HCT116 (cell line): ENCODE data around the gene CCM2. TPM values are rescaled to one million over a fixed set of nuclear protein-coding genes. Genes with fewer than 3 reads are reported as not detected.
A peak's percentile ranks its signal among the peaks of the same experiment; 100 is the strongest.

ENCODE experiments used
- ATAC-seq: fragments of 200-7000 bp; cut with Tn5 transposase; 2 replicates; pipeline ENCODE4 v1.9.1; 2020; ENCODE audit warnings: mild to moderate bottlenecking, moderate library complexity
- BruUV-seq: library from RNA; stranded (reverse); fragments of 400-500 nt; replicated peaks from 2 replicates; lab custom pipeline; 2021; lab: Mats Ljungman, UMichigan
- CTCF ChIA-PET: fragments of 300-600 bp; sonication (Branson Sonifier 250); formaldehyde crosslinking; loops from one replicate; lab custom pipeline; 2021; ENCODE audit warnings: antibody characterized with exemption; lab: Charles Lee
- POLR2A ChIA-PET: fragments of 300-600, 350-600 bp; sonication (Branson Sonifier 250); formaldehyde crosslinking; loops from one replicate; lab custom pipeline; 2021; ENCODE audit warnings: antibody characterized with exemption; lab: Charles Lee
- RAD21 ChIA-PET, 2 experiments: fragments of 300-600 bp; sonication (Branson Sonifier 250); formaldehyde crosslinking; loops; one replicate each; lab custom pipeline; 2023; ENCODE audit warnings: low total read pairs in 2 of 2; ENCODE audit not compliant: uncharacterized antibody in 2 of 2, unreplicated experiment in 2 of 2, low non-redundant PET in 1 of 2; lab: Charles Lee
- DNase-seq: peaks from one replicate; pipeline ENCODE4 v3.0.0-alpha.2; 2010; ENCODE audit warnings: low read depth, low spot score
- H2AFZ ChIP-seq: fragments of 200-600 bp; shearing (Covaris generic), sonication (generic); 2 replicates; pipeline ENCODE4 v1.6.1; 2017; ENCODE audit warnings: low read depth, mixed run types, mixed read lengths, antibody characterized with exemption, low read length; ENCODE audit not compliant: poor library complexity, severe bottlenecking
- H3K27ac ChIP-seq: 2 replicates; pipeline ENCODE4 v1.5.1; 2012; ENCODE audit warnings: low read depth, low read length
- H3K27me3 ChIP-seq: fragments of 200-600 bp; sonication (generic); 2 replicates; pipeline ENCODE4 v1.6.1; 2016; ENCODE audit warnings: mixed run types, low read length, mixed read lengths; ENCODE audit not compliant: insufficient read depth
- H3K36me3 ChIP-seq, 2 experiments: fragments of 200-500 bp in 1 of 2; fragments of 200-600 bp in 1 of 2; sonication (Bioruptor generic) in 1 of 2; sonication (generic) in 1 of 2; 2 replicates each; pipeline versions ENCODE4 v1.5.1 to v1.6.1; 2014 to 2016; ENCODE audit warnings: low read length in 2 of 2, inconsistent platforms in 1 of 2, mixed read lengths in 1 of 2, mixed run types in 1 of 2; ENCODE audit not compliant: insufficient read depth in 2 of 2, control insufficient read depth in 1 of 2
- H3K4me1 ChIP-seq, 2 experiments: fragments of 200-600 bp in 1 of 2; sonication (generic) in 1 of 2; 2 replicates each; pipeline versions ENCODE4 v1.5.1 to v1.6.1; 2012 to 2017; ENCODE audit warnings: low read length in 2 of 2, inconsistent platforms in 1 of 2, mild to moderate bottlenecking in 1 of 2, mixed read lengths in 1 of 2, mixed run types in 1 of 2, moderate library complexity in 1 of 2; ENCODE audit not compliant: insufficient read depth in 2 of 2, control insufficient read depth in 1 of 2
- H3K4me2 ChIP-seq: fragments of 200-600 bp; sonication (generic); 2 replicates; pipeline ENCODE4 v1.6.1; 2017; ENCODE audit warnings: mixed run types, low read length, mixed read lengths
- H3K4me3 ChIP-seq, 2 experiments: fragments of 200-600 bp in 1 of 2; sonication (generic) in 1 of 2; replicated peaks in 1 of 2; 2 replicates each; pipeline ENCODE4 v1.5.1; 2011 to 2016; ENCODE audit warnings: low read length in 2 of 2, control low read depth in 1 of 2, low read depth in 1 of 2, mild to moderate bottlenecking in 1 of 2, mixed read lengths in 1 of 2, mixed run types in 1 of 2
- H3K79me2 ChIP-seq: fragments of 200-600 bp; sonication (generic); 2 replicates; pipeline ENCODE4 v1.6.1; 2017; ENCODE audit warnings: mild to moderate bottlenecking, mixed run types, low read length, moderate library complexity, mixed read lengths; ENCODE audit not compliant: insufficient read depth
- H3K9ac ChIP-seq: fragments of 200-600 bp; sonication (generic); 2 replicates; pipeline ENCODE4 v1.6.1; 2016; ENCODE audit warnings: low read length, mixed read lengths
- H3K9me2 ChIP-seq: fragments of 200-600 bp; sonication (generic), shearing (Covaris generic); 2 replicates; pipeline ENCODE4 v1.6.1; 2017; ENCODE audit warnings: mixed run types, mild to moderate bottlenecking, moderate library complexity; ENCODE audit not compliant: insufficient read depth
- H3K9me3 ChIP-seq, 2 experiments: fragments of 200-500 bp in 1 of 2; fragments of 200-600 bp in 1 of 2; sonication (Bioruptor generic) in 1 of 2; sonication (generic) in 1 of 2; 2 replicates each; pipeline ENCODE4 v1.6.1; 2014 to 2017; ENCODE audit warnings: low read length in 2 of 2, mixed read lengths in 2 of 2, inconsistent platforms in 1 of 2, low read depth in 1 of 2, mild to moderate bottlenecking in 1 of 2, mixed run types in 1 of 2, moderate library complexity in 1 of 2; ENCODE audit not compliant: control insufficient read depth in 1 of 2, insufficient read depth in 1 of 2
- H4K20me1 ChIP-seq: fragments of 200-600 bp; sonication (generic), shearing (Covaris generic); 2 replicates; pipeline ENCODE4 v1.6.1; 2017; ENCODE audit warnings: mixed run types, mild to moderate bottlenecking, moderate library complexity; ENCODE audit not compliant: insufficient read depth
- CBX3 ChIP-seq: IDR thresholded peaks from 2 replicates; pipeline ENCODE4 v1.6.1; 2012; ENCODE audit warnings: low read depth
- FOSL1 ChIP-seq: IDR thresholded peaks from 2 replicates; pipeline ENCODE4 v1.6.1; 2012; ENCODE audit warnings: low read depth
- POLR2AphosphoS5 ChIP-seq: IDR thresholded peaks from 2 replicates; pipeline ENCODE4 v1.6.1; 2011; ENCODE audit warnings: mild to moderate bottlenecking, low read depth, low read length, moderate library complexity
- SP1 ChIP-seq: IDR thresholded peaks from 2 replicates; pipeline ENCODE4 v1.6.1; 2012; ENCODE audit warnings: low read depth
- YY1 ChIP-seq: IDR thresholded peaks from 2 replicates; pipeline ENCODE4 v1.6.1; 2011; ENCODE audit warnings: low read length, low read depth, moderate library complexity, mild to moderate bottlenecking; ENCODE audit not compliant: insufficient replicate concordance; ENCODE audit errors: extremely low read depth
- ZFX ChIP-seq: fragments of 450-650 bp; IDR thresholded peaks from 2 replicates; pipeline ENCODE4 v1.6.1; 2017
- intact Hi-C: fragments of 100-400 bp; cut with micrococcal nuclease; formaldehyde crosslinking; loops from 2 replicates; pipeline ENCODE4 v1.10.0; 2022
- total RNA-seq: library from RNA; stranded (reverse); gene quantifications from one replicate; pipeline ENCODE4 v1.2.1, GENCODE V29; 2021; ENCODE audit not compliant: unreplicated experiment
- TF ChIP-seq, protein P1 (sequence below): IDR thresholded peaks from 2 replicates; pipeline ENCODE4 v1.6.1; 2011; ENCODE audit warnings: mild to moderate bottlenecking, low read length, moderate library complexity; ENCODE audit not compliant: insufficient replicate concordance; ENCODE audit errors: extremely low read depth

The CCM2 gene
- total RNA-seq, 1 experiment from 2014 or later = 34.4 TPM

DNA sequence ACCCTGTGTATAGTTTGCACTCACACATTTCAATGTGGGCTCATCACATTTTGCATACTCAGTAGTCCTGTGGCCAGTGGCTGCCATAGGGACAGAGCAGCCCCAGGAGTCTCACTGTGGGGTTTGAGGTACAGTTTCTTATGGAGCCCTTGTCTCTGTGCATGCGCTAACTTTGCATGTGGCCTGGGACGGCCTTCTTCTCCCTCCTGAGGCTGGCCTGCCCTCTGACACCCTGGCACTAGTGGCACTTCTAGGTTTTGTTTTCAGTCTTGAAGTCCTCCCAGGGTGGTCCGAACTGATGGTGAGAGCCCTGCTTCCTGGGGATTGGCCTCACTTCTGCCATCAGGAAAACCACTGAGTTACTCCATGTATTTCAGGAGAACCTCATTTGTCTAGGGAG is 67.6 kb downstream of the CCM2 start:
- Histone ChIP-seq H2AFZ (no peak overlapping the region), H3K4me2 (no peak overlapping the region), H3K9me2 (no peaks in the 10 kb centered on the region), H3K4me1 (peaks cover 12 to 20% of the 10 kb centered on the region in 2 experiments), H3K27ac (no peak overlapping the region), H3K4me3 (no peak overlapping the region), H4K20me1 (no peaks in the 10 kb centered on the region), H3K36me3 (no peaks in the 10 kb centered on the region; a peak in 1 of 4 replicates), H3K9me3 (no peaks in the 10 kb centered on the region), H3K79me2 (peaks cover 4% of the 10 kb centered on the region; the same call in 1 of the 2 replicates), H3K9ac (no peak overlapping the region)
- RAD21 ChIA-PET = no interaction called here
- intact Hi-C loops = no loop called here
- TF ChIP-seq, protein P1, sequence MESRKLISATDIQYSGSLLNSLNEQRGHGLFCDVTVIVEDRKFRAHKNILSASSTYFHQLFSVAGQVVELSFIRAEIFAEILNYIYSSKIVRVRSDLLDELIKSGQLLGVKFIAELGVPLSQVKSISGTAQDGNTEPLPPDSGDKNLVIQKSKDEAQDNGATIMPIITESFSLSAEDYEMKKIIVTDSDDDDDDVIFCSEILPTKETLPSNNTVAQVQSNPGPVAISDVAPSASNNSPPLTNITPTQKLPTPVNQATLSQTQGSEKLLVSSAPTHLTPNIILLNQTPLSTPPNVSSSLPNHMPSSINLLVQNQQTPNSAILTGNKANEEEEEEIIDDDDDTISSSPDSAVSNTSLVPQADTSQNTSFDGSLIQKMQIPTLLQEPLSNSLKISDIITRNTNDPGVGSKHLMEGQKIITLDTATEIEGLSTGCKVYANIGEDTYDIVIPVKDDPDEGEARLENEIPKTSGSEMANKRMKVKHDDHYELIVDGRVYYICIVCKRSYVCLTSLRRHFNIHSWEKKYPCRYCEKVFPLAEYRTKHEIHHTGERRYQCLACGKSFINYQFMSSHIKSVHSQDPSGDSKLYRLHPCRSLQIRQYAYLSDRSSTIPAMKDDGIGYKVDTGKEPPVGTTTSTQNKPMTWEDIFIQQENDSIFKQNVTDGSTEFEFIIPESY = no peak
- TF ChIP-seq SP1 = no peak
- no peak for TF ChIP-seq CBX3
- TF ChIP-seq FOSL1 = no peak
- TF ChIP-seq, all 23 proteins: peak for 0
- H3K27me3 ChIP-seq = no peaks in the 10 kb centered on the region
- no peak for ATAC-seq
- no TSS peak for BruUV-seq
- POLR2A ChIA-PET = no interaction called here
- CTCF ChIA-PET = no interaction called here
- no peak for DNase-seq

DNA sequence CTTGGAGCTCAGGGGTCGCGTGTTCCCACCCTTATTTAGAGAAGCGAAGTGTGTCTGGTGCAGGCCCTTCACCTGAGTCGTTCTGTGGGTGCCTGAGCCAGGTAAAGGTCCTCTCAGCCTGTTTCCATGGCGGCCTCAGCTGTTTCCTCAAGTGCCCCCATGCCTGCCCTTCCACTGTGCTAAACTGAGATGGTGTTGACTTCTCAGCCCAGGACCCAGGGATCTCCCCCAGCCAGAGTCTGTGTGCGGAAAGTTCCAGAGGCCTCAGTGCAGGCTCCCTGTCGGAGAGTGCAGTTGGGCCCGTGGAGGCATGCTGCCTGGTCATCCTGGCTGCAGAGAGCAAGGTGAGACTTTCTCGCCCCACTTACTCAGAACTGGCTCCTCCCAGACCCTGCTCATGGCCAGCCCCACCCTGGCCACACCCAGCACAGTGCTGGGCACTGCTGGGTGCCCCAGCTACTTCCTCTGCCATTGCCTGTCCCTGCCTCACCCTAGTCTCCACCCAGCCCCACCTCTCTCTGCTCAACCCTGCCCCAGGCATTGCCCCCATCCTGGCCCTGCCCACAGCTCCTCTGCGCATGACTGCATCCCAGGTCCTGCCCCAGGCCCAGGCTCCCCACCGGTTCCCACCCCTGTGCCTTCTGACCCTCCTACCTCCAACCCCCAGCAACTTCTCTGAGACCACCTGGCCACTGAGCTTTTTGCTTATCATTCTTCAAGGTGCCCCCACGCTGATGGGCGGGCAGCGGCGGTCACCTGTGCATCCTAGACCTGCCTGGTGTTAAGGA is 68.4 kb downstream of the CCM2 start:
- BruUV-seq = no TSS peak
- ATAC-seq = peak; percentile 95

More for the DNA sequence above, 68.4 kb downstream of the CCM2 start:
- RAD21 ChIA-PET = no interaction called here
- H3K9me3 ChIP-seq = no peaks in the 10 kb centered on the region
- no peaks in the 10 kb centered on the region; a peak in 1 of 4 replicates for H3K36me3 ChIP-seq
- peak; percentile 28 for DNase-seq
- peak overlapping the region; percentile 8; the same call in 1 of the 2 replicates for H3K27ac ChIP-seq
- POLR2A ChIA-PET = no interaction called here
- H2AFZ ChIP-seq = no peak overlapping the region
- intact Hi-C loops = no loop called here
- peak overlapping the region; percentile 7; the same call in 1 of the 2 replicates for H3K9ac ChIP-seq
- TF ChIP-seq YY1 = no peak
- TF ChIP-seq SP1 = peak; percentile 49
- peak; percentile 30; the same call in 1 of the 2 replicates for TF ChIP-seq POLR2AphosphoS5
- no peak for TF ChIP-seq ZFX
- TF ChIP-seq, all 23 proteins: peak for 2
- Histone ChIP-seq H4K20me1 (no peaks in the 10 kb centered on the region), H3K9me2 (no peaks in the 10 kb centered on the region), H3K79me2 (peaks cover 4% of the 10 kb centered on the region; the same call in 1 of the 2 replicates), H3K27me3 (no peaks in the 10 kb centered on the region), H3K4me2 (peak overlapping the region; percentile 54), H3K4me3 (no peak overlapping the region), H3K4me1 (peaks cover 12 to 20% of the 10 kb centered on the region in 2 experiments)
- CTCF ChIA-PET = no interaction called here
